ENCODE data around the gene SIN3A. TPM values are rescaled to one million over a fixed set of nuclear protein-coding genes. Genes with fewer than 3 reads are reported as not detected.

Gene SIN3A
- total RNA-seq, 1 donor from 2014 or later, result 16.5 TPM

DNA sequence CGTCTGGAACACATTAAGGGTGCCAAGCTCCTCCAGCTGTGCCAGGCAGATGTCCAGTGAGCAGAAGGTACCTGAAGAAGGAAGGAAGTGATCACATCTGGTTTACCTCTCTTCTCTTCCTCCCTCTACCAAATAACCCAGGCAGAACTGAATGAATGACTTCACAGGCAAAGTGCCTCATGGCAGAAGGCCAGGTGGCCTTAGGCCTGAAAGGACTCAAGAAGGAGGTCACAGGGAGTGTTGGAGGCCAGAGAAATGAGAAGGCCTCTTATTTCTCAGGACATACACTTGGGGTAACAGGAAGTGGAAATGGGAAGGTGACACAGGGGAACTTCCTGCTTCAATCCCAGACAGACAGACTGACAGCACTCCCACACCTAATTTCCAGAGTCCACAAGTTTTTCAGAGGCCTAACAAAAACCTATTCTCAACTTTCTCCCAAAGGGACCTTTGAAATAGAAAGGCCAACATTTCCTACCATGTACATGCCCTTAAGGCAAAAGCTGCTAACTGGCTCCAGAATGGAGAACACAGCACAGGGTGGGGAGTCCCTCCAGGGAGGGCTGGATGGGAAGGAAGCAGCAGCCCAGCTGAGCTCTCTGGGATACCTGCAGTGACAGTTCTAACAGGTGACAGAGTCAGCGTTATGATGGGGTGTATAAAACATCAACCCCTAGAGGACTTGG is 17.6 kb upstream of the SIN3A start:
- DNase-seq (ENCODE audit: low read depth), result no peak
- Histone ChIP-seq H3K36me3 (ENCODE audit: control insufficient read depth, insufficient read depth, low read length) (no peaks in the 10 kb centered on the region), H3K4me3 (ENCODE audit: low read depth, low read length) (no peak overlapping the region), H3K27me3 (ENCODE audit: control insufficient read depth, insufficient read depth, low read length) (no peaks in the 10 kb centered on the region)
- TF ChIP-seq, protein P1, sequence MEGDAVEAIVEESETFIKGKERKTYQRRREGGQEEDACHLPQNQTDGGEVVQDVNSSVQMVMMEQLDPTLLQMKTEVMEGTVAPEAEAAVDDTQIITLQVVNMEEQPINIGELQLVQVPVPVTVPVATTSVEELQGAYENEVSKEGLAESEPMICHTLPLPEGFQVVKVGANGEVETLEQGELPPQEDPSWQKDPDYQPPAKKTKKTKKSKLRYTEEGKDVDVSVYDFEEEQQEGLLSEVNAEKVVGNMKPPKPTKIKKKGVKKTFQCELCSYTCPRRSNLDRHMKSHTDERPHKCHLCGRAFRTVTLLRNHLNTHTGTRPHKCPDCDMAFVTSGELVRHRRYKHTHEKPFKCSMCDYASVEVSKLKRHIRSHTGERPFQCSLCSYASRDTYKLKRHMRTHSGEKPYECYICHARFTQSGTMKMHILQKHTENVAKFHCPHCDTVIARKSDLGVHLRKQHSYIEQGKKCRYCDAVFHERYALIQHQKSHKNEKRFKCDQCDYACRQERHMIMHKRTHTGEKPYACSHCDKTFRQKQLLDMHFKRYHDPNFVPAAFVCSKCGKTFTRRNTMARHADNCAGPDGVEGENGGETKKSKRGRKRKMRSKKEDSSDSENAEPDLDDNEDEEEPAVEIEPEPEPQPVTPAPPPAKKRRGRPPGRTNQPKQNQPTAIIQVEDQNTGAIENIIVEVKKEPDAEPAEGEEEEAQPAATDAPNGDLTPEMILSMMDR (IDR thresholded peaks at IDR 0.05; ENCODE audit: insufficient read depth, low read length, poor library complexity, severe bottlenecking), result no peak

DNA sequence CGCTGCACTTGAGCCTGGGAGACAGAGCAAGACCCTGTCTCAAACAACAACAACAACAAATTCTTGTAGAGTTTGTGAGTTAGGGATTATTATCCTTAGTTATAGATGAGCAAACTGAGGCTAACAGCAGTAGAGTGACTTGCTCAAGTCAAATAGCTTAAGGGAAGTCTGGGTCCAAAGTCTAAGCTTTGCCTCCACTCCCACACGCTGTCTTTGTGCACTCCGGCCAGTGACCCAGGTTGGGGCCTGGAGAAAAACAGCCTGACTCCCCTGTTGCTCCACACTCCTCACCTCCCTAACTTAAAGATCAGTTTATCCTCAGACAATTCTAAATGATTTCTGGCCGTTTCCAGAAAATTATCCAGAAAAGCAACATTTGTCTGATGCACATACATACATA is 9.2 kb upstream of the SIN3A start:
- Histone ChIP-seq H3K27me3 (ENCODE audit: control insufficient read depth, insufficient read depth, low read length) (no peaks in the 10 kb centered on the region), H3K4me3 (ENCODE audit: low read depth, low read length) (no peak overlapping the region), H3K36me3 (ENCODE audit: control insufficient read depth, insufficient read depth, low read length) (no peaks in the 10 kb centered on the region)
- TF ChIP-seq, protein P1 (IDR thresholded peaks at IDR 0.05; ENCODE audit: insufficient read depth, low read length, poor library complexity, severe bottlenecking), result no peak
- no peak for DNase-seq (ENCODE audit: low read depth)

DNA sequence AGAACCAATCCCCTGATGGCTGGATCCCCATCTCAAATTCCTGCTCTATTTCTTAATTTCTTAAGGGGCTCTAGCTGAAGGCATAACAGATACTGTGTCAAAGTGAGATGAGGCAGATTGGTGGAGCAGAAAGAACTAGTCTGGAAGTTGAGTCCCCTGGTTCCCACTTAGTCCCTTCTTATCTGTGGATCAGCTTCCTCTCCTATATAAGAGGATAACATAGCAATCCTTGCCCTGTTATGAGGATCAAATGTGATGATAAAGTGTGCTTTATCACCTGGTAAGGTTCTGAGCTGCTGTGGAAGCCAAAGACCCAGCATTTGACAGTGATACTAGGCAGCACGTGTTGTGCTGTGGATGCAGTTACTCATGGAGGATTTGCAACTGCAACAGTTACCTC is 8.1 kb upstream of the SIN3A start:
- no peak overlapping the region for H3K4me3 ChIP-seq (ENCODE audit: low read depth, low read length)
- DNase-seq (ENCODE audit: low read depth), result no peak
- no peaks in the 10 kb centered on the region for H3K36me3 ChIP-seq (ENCODE audit: control insufficient read depth, insufficient read depth, low read length)
- no peaks in the 10 kb centered on the region for H3K27me3 ChIP-seq (ENCODE audit: control insufficient read depth, insufficient read depth, low read length)
- TF ChIP-seq, protein P1 (IDR thresholded peaks at IDR 0.05; ENCODE audit: insufficient read depth, low read length, poor library complexity, severe bottlenecking), result no peak

DNA sequence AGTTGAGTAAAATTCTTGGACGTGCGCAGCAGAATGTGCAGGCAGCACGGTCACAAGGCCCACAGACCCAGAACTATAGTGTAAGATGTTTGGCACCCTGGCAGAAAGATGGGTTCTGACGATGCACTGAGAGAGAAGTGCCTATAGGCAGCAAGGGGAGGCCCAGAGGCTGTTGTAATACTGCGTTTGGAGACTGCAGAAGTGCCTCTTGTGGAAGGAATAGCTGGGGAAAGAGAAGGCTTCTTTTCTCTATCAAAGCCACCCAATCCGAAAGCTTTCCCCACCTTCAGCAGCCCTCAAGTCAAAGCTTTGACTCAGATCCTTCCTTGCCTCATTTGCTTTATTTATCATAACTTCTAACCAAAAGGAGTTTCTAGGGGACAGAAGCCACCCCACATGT is 5.2 kb upstream of the SIN3A start:
- Histone ChIP-seq H3K27me3 (ENCODE audit: control insufficient read depth, insufficient read depth, low read length) (no peaks in the 10 kb centered on the region), H3K4me3 (ENCODE audit: low read depth, low read length) (peak overlapping the region; percentile 68), H3K36me3 (ENCODE audit: control insufficient read depth, insufficient read depth, low read length) (no peaks in the 10 kb centered on the region)
- no peak for DNase-seq (ENCODE audit: low read depth)
- TF ChIP-seq, protein P1 (IDR thresholded peaks at IDR 0.05; ENCODE audit: insufficient read depth, low read length, poor library complexity, severe bottlenecking), result no peak

DNA sequence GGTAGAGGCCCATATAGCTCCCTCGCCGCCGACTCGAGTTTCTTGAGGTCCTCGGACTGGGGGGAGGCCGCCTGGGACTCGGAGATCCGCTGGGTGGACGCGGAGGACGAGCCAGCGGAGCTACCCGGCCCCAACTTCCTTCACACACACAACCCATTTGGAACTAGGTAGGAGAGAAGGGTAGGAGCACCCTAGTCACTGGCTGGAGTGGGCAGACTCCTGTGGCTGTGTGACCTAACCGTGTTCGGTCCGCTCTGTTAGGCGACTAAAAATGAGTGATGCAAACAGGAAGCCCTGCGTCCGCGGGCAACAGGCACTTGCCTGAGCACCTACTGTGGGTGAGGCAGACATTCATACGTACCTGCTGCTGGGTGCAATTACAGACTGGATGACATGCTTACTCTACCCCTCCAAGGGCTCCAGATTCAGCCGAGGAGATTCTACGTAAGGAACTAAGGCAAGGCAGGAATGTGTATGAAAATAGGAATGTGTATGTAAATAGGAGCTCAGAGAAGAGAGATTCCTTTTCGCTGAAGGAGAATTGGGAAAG is 4.6 kb upstream of the SIN3A start:
- Histone ChIP-seq H3K36me3 (ENCODE audit: control insufficient read depth, insufficient read depth, low read length) (no peaks in the 10 kb centered on the region), H3K27me3 (ENCODE audit: control insufficient read depth, insufficient read depth, low read length) (no peaks in the 10 kb centered on the region), H3K4me3 (ENCODE audit: low read depth, low read length) (peak overlapping the region; percentile 68)
- TF ChIP-seq, protein P1 (IDR thresholded peaks at IDR 0.05; ENCODE audit: insufficient read depth, low read length, poor library complexity, severe bottlenecking), result no peak
- no peak for DNase-seq (ENCODE audit: low read depth)

Measured in kidney epithelial cell (primary cell).